DMS 273 (cell line): ENCODE data around the gene PLET1.

ENCODE experiments used
- DNase-seq: peaks from one replicate; lab custom pipeline; 2025; ENCODE audit not compliant: unreplicated experiment; lab: John Stamatoyannopoulos, UW

Gene PLET1

DNA sequence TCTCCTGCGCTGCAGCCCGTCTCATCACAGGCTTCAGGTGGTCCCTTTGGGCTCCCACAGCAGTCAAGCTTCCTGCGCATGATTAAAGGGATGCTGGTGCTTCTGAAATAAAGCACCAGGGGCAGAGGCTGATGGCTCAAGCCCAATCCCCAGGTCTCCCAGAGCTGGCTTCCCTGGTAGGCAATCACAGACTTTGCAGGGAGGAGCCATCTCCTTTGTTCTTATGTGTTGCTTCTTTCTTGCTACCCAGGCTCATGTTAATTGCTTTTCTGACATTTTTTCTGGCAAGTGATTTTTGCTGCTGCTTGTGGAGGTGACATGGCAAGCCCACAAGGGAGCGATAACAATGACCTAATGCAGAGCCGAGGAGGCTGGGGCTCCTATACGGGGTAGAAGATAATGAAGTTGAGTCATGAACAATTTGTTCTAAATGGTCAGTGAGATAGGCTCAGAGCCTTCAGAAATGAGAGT lies 25.2 kb upstream of the PLET1 start:
- no peak for DNase-seq

DNA sequence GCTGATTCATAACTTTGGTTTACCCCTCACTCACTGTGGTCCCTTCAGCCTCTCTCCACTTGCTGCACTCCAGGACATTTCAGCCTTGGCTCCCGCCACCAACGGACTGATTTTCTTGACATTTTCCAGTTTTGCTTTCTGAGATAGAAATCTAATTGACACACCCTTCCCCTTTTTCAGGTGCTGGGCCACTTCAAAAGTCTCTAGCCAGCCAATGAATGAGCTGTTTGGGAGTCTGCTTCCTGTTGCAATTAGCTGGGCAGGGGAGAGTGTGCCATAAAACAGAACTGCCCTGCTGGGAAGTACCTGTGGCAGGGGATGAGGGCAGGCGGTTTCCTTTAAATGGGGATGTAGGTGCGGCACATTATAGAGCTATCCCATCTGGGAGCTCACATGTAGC lies 21.1 kb upstream of the PLET1 start:
- DNase-seq, result no peak

DNA sequence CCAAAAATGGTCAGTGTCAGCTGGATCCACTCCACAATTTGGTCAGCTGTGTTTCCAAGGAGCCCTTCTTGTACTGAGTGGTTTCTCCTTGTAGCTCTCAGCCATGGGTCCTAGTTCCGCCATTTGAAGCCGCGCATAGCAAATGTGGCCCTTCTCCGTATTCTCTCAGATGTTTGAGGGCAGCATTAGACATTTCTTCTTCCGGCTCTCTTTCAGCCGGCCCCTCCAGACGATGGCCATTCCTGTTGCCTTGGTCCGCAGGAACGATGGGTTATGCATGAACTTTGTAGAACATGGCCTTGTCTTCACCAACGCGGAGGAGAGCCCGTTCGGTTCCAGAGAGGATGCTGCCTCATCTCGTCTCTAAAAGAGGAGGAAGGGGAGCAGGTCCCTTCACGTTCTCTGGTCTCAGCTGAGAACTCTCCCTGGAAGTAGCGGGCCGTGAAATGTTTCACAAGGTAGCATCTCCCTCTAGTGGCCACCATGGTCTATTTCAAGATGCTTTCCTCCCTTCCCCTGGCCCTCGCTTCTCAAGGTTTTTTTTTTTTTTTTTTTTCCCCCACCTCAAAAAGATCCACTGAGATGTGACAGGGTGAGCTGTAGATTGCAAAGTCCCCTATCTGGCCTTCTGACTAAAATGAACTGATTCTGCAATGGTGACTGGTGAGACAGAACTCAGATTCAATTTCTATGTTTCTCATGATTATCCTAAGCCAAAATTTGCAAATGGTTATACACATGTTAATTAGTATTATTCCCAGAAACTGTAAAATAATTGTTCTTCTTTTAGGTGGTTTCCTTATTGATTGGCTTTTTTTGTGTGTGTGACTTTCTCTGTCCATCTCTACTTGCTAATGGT lies 19.8 kb upstream of the PLET1 start:
- peak; percentile 85 for DNase-seq

DNA sequence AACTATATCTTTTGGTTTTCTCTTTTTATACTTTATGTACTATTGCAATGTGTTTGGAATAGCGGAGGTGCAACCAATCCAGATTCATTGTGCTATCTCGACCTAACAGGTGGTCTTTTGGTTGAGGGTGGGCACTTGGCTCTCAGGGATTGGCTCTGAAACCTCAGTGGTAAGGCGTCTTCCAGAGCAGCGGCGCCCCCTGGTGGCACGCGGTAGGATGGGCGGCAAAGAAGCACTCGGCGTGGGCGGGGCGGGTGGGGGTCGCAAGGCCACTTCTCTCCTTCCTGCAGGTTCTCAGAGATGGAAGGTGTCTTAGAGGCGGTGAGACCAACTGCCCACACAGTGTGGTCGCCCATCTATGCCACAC lies 19.2 kb upstream of the PLET1 start:
- peak; percentile 73 for DNase-seq

DNA sequence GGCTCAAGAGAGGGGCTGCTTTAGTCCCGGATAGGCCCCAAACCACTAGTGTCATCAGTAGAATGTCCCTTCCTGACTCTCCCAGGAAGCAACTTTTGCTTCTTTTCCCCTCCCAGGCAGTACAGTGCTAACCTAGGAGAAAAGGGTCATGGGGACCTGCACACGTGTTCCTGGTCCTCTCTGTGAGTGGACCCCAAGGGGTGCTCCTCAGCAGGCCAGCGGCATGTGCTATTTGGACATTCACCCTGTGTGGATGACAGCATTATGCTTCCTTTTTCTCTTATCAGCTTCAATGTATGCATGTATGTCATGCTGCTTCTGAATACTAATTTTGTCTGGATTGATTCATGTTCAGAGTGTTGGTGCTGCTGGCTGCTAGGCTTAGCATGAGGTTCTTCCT lies 18.1 kb upstream of the PLET1 start:
- DNase-seq, result no peak

DNA sequence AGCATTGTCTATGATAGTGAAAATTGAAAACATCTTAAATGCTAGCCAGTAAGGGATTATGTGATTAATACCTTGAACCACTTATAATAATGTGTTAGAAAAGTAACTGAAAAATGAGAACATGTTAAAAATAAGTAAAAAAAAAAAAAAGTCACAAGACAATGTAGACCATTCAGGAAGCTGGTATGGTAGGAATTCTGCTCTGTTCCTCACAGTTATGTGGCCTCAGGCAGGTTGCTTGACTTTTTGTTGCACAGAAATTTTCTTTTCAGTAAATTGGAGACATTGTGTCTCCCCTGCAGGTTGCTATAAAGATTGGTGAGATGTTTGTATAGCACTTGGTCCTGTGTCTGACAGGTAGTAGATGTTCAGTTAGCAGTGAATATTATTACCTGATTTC lies 17.3 kb upstream of the PLET1 start:
- DNase-seq, result no peak

DNA sequence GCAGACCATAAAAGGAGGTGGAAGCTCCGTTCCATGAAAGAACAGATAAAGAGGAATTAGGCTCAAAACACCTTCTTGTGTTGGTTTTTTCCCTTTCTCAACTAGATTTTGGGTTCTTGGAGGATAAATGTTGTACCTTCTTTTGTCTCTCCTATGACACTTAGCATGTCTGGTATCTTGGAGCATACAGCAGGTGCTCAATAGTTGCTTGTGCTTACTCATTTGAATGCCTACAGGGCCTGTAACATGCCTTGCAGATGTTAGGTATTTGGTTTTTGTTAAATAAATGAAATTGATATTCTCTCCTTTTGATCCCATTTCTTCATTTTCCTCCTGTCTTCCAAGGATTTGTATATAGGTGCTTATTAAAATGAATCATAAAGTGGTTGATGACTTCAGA lies 16.4 kb upstream of the PLET1 start:
- DNase-seq, result no peak

DNA sequence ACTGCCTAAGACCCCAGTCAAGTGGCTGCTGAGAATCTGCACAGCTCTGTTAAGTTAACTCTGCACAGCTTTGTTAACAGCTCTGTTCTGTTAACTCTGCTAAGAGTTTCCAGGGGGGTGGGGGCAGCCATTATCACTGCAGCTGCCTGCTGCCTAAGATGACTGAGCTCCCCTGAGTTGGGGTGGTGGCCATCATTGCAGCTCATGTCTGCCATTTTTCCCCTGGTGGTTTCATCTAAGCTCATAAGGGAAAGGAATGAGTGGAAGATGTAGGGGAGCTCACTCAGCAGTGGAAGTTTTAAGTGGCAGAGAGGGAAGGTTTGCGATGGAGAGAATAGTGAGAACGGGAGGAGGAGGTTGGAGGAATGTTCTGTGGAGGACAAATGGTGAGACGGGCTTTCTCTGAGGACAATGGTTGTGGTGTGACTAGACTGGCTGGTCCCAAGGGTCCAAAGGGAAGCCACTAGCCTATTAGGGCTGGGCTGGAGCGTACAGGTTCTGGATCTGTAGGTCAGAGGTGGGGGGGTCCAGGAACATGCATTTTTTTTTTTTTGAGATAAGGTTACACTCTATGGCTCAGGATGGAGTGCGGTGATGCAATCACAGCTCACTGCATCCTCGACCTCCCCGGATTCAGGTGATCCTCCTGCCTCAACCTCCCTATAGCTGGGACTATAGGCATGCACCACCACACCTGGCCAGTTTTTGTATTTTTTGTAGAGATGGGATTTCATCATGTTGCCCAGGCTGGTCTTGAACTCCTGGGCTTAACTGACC lies 13.5 kb upstream of the PLET1 start:
- no peak for DNase-seq

DNA sequence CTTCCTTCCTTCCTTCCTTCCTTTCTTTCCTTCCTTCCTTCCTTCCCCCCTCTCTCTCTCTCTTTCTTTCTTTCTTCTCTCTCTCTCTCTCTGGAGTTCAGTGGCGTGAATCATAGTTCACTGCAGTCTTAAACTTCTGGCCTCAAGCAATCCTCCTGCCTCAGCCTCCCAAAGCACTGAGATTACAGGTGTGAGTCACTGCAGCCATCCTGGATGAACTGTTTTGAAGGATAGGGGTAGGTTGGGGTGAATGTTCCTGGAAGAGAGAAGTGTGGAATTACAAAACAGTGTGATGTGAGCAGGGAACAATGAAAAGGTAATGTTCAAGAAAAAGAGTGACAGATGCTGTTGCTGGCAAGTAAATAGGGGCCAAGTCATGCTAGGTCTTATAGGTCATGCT lies 12.4 kb upstream of the PLET1 start:
- no peak for DNase-seq

DNA sequence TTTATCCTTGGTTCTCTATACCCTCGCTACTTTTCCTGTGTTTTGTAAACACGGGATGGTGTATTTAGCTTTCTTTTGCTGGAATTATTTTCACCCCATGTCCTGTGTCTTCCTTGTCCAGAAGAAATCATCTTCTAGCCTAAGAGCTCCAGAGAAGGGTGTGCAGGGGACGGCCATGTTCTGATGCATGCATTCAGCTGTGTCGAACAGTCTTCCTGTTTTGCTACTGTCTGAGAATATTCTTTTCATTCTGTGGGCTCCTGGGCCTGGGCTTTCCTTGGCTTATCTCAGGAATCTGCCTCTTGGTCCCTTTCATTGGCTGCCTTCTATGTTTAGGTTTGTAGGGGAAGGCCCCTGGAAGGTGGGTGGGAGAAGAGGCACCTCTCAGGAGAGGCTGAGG lies 10.6 kb upstream of the PLET1 start:
- no peak for DNase-seq

DNA sequence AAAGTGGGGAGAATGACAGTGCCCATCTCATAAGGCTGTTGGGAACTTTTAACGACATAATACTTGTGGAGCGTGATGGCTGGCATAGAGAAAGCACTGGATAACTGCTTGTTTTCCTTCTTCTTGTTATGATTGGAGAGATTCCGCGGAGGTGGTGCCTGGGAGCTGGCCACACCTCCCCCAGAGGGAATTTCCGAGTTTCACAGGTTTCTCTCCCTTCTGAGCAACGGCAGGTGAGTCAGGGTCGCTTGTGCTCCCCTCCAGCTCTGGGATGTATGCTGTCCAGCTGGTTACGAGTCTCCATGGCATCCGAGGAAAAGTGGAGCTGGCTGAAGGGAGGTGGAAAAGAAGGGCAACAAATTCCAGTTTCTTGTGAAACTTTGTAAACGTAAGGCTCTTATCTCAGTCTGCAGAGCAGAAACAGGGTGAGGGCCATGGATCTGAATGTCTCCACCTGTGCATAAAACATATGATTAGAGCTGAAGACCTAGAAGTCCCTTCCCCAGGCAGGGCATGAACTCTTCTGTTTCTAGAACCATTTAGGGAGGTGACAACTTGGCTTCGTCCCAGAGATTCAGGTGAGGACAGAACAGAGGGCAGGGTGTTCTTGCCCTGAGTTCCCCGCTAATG lies 10.0 kb upstream of the PLET1 start:
- no peak for DNase-seq

DNA sequence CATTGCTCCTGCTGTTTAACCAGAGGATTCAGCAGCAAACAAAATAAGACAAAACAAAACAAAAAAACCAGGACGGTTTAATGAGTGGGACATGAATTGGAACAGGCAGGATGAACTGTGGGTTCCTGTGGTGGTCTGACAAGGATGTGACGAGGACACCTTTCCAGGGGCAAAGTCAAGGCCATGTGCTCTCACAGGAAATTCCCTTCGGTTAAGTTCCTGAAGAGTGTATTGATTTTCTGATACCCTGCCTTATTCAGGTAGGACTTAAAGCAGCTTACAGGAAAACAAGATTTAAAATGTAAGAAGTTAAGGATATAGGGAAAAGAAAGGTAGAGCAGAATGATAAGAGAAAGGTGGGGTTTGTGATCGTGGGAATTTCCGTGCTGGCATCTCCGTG lies 8.5 kb upstream of the PLET1 start:
- DNase-seq, result no peak

DNA sequence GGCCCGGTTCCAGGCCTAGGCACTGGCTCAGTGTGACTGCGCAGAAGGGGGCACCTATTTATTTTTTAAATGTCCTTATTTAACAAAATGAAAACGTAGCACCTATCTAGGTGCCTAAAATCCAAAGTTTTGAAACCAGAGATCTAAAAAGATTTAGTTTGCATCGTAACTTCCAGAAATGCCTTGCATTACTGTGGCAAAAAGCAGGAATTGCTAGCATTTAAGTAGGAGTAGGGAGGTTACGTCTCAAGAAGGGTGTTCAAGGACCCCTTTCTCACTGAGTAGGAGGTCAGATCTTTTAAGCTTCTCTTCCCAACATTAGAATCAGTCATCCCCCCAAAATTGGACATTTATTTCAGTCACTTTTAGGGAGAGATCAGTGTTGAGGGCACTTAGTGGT lies 7.7 kb upstream of the PLET1 start:
- no peak for DNase-seq

DNA sequence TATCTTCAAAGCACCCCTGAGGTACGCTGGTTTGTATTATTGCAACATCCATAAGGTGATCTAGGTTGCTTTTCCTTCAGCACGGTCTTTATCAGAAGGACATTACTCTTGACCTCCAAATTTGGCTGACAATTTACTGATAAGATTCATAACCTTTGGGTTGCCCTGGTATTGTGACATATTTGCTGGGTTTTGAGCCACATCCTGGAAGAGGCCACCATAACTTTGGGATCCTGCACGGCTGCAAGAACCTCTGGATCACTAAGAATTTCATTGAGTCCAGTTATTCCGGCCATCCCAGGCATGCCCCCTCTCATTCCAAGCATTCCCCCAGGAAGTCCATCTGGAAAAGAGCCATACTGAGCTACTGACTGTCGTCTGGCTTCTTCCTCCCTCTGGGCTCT lies 6.5 kb upstream of the PLET1 start:
- DNase-seq, result no peak

DNA sequence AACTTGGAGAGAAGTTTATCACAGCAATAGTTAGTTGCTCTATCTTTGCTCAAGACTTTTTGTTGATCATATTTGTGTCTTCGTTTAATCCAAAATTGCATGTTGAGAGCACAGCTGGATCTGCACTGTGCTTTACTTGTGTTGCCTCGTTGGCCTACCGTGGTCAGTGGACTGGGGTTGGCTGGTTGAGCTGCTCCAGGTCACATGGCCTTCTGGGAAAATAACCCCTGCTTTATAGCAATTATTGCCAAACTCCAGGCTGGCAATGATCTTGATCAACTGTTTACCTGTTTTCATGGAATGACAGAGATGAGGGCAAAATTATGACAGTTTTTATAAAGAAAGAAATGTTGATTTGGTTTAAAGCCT lies 5.7 kb upstream of the PLET1 start:
- DNase-seq, result no peak

DNA sequence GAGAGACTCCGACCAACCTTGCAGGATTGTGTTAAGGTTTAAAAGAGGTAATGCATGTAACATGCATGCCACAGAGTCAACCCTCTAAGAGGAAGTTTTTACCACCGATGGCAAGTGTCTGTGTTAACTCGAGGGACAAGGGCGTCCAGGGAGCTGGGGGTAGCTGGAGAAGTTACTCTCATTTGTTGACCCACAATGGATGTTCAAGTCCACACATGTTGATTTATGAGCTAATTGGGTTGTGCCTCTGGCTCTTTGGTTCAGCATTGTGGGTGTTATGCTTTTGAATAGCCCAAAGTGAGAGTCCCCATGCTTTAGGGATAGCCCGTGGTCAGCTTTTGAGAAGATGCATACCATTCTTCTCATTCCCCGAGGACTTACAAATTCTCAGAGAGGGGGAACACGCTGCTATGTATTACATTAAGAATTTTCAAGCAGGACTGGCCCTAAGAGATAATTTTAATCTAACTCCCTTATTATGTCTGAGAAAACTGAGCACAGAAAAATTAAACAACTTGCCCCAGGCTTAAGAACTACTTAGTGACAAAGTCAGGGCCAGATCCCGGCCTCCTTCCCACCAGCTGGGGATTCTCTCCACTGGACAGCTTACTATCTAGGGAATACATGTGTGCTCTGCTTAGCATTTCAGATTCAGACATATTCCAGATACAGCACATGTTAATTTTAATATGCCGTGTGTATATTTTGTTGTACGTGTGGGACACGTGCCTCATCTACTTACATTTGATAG lies 5.2 kb upstream of the PLET1 start:
- no peak for DNase-seq

DNA sequence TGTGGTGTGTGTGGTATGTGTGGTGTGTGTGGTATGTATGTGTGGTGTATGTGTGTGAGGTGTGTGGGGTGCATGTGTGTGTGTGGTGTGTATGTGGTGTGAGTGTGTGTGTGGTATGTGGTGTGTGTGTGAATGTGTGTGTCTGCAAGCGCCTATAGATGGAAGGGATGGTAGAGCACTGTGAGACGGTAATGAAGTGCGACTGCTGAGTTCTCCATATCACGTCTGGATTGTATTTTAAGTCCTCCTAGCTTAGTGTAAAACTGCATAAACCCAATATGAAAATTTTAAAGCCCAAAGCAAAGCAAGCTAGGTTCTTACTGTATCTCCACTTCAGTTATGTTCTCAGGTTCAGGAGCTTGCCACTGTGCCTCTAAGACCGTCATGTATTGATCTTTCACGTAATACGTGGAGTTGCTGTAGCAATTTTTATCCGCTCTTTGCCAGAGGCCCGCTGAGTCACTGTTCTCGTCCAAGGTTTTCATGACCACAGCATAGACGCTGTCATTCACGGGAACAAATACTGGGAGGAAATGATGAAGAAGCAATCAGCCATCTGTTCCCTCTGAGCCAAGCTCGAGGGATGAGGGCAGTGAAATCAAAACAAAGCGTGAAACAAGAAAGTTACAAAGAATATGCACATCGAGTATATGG lies 5.5 kb downstream of the PLET1 start:
- DNase-seq, result peak; percentile 57

DNA sequence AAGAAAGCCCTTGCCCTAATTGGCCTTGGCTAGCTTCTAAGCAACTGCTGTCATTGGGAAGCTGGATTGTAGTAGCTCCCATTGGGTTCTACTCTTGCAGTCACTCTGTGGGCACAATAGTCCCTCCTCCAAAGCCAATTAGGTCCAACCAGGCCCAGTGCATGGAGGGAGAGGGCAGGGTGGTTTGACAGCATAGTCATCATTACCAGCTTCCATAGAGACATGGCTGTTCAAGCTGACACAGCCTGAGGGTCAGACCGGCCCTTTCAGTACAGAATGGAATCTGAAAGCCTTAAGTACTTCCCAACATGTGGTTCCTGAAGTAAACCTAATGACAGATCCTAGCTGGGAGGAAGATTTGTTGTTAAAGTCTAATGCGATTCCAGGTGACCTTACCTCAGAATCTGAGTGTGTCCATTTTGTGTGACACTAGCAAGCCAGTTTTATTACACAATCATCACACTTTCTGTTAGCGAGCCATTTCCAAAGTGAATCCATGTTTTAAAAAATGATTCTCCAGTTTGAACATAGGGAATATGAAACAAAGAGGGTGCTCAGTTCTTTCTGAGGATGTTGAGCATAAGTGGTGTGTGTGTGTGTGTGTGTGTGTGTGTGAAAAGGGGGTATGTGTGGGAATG lies 6.9 kb downstream of the PLET1 start:
- DNase-seq, result no peak

DNA sequence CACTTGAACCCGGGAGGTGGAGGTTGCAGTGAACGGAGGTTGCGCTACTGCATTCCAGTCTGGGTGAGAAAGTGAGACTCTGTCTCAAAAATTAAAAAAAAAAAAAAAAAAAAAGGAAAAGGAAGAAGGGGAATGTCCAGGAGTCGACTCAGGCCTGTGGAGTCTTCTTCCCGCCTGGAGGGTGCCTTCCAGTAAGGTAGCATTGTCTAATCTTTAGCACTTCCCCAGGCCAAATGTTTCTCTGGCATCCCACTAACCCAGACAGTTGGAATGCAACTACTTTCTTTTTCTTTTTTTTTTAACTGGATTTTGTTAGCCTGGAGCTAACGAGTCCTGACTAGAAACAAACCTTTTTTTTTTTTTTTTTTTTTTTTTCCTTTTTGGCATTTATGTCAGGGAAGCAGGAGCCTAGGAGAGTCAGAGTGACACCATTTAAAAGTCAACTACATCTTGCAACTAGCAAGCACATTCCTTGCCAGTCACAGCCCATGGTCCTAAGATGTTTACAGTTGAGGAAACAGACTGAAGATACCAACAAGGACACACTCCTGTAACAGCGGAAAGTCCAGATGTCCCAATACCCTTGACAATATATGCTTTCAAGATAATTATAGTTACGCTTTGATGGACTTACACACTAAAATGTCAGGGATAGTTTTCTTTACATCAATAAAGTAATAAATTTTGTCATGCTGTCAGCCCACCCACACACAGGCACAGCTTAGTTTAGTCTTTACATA lies 10.6 kb downstream of the PLET1 start:
- no peak for DNase-seq

DNA sequence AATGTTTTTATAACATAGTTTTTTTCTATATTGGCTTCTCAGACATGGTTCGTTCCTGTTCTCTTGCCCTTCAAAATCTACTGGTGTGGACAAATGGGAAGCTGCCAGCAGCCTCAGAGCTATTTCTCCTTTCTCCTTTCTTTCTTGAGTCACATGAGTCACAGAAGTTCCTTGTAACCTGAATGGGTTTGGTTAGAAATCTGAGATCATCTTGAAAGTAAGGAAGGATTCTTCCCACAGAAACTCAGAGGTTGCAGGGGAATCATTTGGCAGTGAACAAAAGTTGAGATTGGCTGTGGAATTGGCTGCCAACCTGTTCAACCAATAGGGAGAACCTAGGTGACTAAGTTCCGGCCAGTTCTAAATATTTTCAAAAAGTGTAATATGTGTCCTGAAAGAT lies 12.5 kb downstream of the PLET1 start:
- DNase-seq, result no peak
